Cardiac fibroblast (primary cell): ENCODE measurements around the gene SMIM31.
A peak's percentile ranks its signal among the peaks of the same experiment; 100 is the strongest.

Source experiments
- DNase-seq, 2 donors: peaks; one replicate each; pipeline versions ENCODE4 v3.0.0 to v3.0.0-alpha.2; 2010; ENCODE audit warnings: low read depth in 2 of 2
- H3K4me3 ChIP-seq, 2 donors: replicated peaks in 1 of 2; 1 replicate in 1 of 2; 2 replicates in 1 of 2; pipeline ENCODE4 v1.5.1; 2011; ENCODE audit warnings: low read depth in 2 of 2, low read length in 2 of 2, mild to moderate bottlenecking in 2 of 2, moderate library complexity in 1 of 2
- CTCF ChIP-seq: IDR thresholded peaks from one replicate; pipeline ENCODE4 v1.5.1; 2011; ENCODE audit warnings: low read depth, mild to moderate bottlenecking, low read length, inconsistent platforms

Gene SMIM31

GRCh38 chr4:164765096-164765495 lies 11.2 kb downstream of the SMIM31 start:
- H3K4me3 ChIP-seq: no peak overlapping the region
- no peak for TF ChIP-seq CTCF
- no peak for DNase-seq

GRCh38 chr4:164765833-164766232 lies 11.9 kb downstream of the SMIM31 start:
- no peak for TF ChIP-seq CTCF
- no peak for DNase-seq
- no peak overlapping the region for H3K4me3 ChIP-seq

- no peak overlapping the region for H3K4me3 ChIP-seq
- peak; percentile 8 to 16 for DNase-seq
- TF ChIP-seq CTCF: peak; percentile 37
These were observed 14.6 kb downstream of the SMIM31 start for GRCh38 chr4:164768516-164768915.

- TF ChIP-seq CTCF: no peak
- no peak for DNase-seq
- H3K4me3 ChIP-seq: no peak overlapping the region
These were observed 16.2 kb downstream of the SMIM31 start for GRCh38 chr4:164770010-164770724.

- no peak for DNase-seq
- TF ChIP-seq CTCF: no peak
- H3K4me3 ChIP-seq: no peak overlapping the region
These were observed 17.2 kb downstream of the SMIM31 start for GRCh38 chr4:164771088-164771487.

GRCh38 chr4:164772076-164772475 lies 18.1 kb downstream of the SMIM31 start:
- DNase-seq: no peak
- H3K4me3 ChIP-seq: no peak overlapping the region
- no peak for TF ChIP-seq CTCF

GRCh38 chr4:164779080-164779479 lies 25.1 kb downstream of the SMIM31 start:
- no peak overlapping the region for H3K4me3 ChIP-seq
- no peak for TF ChIP-seq CTCF
- no peak for DNase-seq
